HG03520 (cell line): ENCODE measurements around the gene PAK6.

Experiments used
- ATAC-seq: cut with Tn5 transposase; IDR thresholded peaks from one replicate; pipeline ENCODE4 v1.9.1; 2021; ENCODE audit warnings: mild to moderate bottlenecking, moderate library complexity; ENCODE audit not compliant: unreplicated experiment

Gene PAK6

DNA sequence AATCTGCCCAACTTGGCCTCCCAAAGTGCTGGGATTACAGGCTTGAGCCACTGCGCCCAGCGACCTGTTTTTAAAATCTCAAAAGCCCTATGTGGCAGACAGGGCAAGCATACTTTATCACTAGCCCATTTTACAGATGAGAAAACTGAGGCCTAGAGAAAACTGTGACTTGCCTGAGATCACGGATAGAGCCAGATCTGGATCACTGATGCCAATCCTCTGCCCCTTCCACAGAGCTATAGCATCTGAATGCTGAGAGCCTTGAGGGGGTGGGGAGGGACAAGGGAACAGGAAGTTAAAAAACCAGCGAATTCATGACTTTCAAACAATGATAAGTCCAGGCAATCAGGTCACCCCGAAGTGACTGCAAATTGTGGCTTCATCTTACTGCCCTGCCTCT is 36.7 kb downstream of the PAK6 start:
- no peak for ATAC-seq

- no peak for ATAC-seq
Observed at GRCh38 chr15:40275954-40276353, 37.1 kb downstream of the PAK6 start.

- no peak for ATAC-seq
Observed at GRCh38 chr15:40276927-40277326, 38.1 kb downstream of the PAK6 start.

DNA sequence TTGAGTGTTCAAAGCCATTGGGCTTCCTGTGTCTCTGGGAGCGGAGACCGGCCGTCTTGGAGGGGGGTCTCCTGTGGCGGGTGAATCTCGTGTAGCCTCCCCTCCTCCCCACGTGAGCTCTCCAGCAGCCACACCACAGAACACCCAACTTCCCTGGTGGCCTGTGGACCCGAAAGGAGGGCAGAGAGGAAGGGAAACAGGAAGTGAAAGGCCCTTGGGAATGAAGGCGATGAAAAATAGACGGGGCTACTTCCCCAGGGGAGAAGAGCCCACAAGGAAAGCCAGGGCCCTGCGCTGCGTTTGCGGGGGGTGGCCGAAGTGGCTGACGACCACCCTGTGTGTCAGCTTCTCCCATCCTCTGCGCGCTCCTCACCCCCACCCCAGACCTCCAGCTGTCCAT is 38.6 kb downstream of the PAK6 start:
- no peak for ATAC-seq

GRCh38 chr15:40278026-40278425 is 39.2 kb downstream of the PAK6 start:
- no peak for ATAC-seq

DNA sequence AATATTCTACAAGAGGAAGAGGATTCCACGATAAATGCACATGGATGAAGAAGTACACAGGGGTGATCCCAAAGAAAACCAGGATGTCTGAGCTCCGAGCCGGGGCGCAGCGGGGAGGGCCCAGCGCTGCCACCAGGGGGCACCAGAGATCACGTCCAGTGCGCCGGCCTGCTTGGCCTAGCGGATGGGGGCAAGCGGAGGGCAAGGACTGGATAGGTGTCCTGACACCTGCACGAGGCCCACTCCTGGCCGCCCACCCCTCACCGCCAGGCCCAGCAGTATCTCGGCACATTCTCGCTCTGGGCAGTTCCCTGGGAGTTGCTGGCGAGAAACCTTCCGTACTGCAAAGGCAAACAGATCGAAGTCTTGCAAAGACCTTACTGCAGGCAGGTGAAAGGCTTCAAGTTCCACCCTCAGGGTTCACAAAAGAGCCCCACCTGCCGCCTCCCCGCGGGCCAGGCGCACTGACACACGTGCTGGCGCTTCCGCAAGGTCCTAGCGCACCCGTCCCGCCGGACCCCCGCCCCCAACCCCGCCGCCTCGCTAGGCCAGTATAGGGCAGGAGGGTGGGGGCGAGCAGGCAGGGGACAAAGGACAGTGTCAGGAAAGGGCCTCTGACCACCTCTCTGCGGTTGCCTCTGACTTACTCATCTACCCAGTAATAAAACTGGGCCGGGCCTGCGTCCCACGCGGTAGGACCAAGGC is 40.7 kb downstream of the PAK6 start:
- no peak for ATAC-seq

DNA sequence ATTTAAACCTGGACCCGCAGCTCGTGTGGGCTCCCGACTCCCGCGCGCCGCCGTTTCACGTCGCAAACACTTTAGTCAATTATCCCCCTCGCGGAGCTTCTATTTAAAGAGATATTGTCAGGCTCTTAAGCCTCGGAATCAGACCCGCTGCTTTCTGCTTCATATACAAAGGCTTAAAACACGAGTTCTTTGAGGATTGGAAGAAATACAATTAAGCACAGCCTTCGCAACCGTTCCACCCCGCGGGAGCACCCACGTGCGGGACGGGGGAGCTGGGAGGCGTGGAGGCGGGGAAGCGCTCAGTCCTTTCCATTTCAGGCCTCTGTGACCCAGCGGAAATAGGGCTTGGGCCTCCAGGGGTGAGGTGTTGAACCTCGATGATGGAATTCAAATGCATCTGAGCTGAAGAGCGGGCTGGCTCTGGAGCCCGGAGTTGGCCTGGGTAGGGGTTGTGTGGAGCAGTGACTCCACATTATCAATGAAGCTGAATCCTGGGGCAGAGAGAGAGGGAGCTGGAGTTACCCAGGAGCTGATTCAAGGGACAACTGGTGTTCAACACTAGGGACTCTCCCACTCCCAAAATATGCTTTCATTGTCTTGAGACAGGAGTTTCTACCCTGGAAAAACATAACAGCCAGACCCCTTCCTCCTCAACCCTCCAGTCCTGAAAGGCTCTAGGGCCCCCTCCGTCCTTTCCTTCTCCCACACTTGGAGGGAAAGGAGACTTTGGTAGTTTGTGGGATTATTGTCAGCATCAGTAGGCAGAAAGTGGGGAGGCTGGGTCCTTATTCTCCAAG is 41.6 kb downstream of the PAK6 start:
- ATAC-seq = no peak

GRCh38 chr15:40281057-40281800 is 42.4 kb downstream of the PAK6 start:
- no peak for ATAC-seq

DNA sequence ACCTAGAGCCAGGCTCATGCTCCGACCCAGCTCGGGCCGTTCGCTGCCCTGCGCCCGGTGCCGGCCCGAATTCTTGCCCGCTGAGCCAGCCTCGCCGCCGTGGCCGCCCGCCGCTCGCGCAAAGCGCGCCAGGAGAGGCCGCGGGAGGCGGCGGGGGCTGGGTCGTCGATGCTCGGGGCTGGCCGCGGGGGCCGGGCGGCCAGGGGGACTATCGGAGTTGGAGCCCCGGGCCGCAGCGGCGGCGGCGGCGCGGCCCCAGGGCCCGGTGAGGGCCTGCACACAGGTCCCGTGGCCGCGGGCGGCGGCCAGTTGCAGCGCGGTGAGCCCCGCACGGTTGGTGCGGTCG is 42.9 kb downstream of the PAK6 start:
- no peak for ATAC-seq

GRCh38 chr15:40282147-40282868 is 43.4 kb downstream of the PAK6 start:
- no peak for ATAC-seq

GRCh38 chr15:40282869-40283614 is 44.2 kb downstream of the PAK6 start, which contains the start of gene ANKRD63:
Gene ANKRD63, minus strand, starts transcription at chr15:40283064. Its CDS starts 478 bp downstream, at chr15:40282586.
- ATAC-seq = no peak

GRCh38 chr15:40283615-40284300 is 44.9 kb downstream of the PAK6 start:
- no peak for ATAC-seq

DNA sequence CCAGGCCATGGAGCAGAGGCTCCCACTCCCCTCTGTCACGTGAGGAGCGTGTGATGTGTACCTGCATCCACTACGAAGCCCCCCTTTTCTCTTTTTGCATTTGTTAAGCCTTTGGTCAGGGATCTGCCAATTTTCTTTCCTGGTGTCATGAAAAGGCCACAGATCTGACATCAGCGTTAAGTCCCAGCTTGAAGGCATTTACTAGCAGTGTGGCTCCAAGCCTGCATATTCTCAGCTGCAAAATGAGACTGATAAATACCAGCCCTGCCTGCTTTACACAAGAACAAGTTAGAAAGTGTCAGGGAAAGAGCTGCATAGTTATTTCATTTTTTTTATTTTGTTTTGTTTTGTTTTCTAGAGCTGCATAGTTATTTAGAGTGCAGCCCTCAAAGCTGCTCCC is 46.3 kb downstream of the PAK6 start:
- no peak for ATAC-seq

GRCh38 chr15:40285554-40286011 is 46.7 kb downstream of the PAK6 start:
- ATAC-seq = no peak

- ATAC-seq = no peak
Observed at GRCh38 chr15:40286061-40286532, 47.2 kb downstream of the PAK6 start.

- no peak for ATAC-seq
Observed at GRCh38 chr15:40286794-40287193, 47.9 kb downstream of the PAK6 start.

DNA sequence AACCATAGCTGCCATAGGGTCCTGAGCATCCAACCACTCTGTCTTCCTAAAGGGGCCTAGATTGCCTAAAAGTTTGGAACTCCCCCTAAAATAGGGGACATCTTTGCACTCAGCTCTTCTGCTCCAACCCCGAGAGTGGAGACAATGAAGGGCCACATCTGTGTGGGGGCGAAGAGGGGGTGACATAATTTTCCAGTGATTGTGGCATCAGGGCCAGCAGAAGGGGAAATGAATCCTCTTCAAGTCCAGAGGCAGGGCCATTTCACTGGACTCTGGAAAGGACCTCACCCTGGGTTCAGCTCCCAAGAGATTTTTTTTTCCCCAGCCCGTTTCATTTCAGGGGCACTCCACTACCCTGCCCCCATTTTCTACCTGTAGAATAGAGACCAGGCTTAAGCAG is 48.6 kb downstream of the PAK6 start:
- no peak for ATAC-seq

DNA sequence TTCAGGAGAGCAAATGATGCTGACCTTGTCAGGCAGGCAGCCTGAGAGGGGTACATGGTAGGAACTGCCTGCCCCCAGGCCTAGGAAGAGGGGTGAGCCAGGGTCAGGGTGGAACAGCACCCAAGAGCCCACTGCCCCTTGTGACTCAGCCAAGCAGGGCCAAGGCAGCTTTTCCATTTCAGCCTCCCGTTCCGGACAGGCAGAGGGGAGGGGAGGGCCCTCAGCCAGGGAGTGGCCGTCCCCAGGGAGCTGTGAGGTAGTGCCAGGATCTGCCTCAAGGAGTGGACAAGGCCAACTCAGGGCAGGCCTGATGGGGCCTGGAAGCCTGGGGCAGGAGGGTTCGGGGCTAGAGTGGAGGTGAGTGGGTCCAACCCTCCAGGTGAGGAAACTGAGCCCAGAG is 49.1 kb downstream of the PAK6 start:
- ATAC-seq = no peak

DNA sequence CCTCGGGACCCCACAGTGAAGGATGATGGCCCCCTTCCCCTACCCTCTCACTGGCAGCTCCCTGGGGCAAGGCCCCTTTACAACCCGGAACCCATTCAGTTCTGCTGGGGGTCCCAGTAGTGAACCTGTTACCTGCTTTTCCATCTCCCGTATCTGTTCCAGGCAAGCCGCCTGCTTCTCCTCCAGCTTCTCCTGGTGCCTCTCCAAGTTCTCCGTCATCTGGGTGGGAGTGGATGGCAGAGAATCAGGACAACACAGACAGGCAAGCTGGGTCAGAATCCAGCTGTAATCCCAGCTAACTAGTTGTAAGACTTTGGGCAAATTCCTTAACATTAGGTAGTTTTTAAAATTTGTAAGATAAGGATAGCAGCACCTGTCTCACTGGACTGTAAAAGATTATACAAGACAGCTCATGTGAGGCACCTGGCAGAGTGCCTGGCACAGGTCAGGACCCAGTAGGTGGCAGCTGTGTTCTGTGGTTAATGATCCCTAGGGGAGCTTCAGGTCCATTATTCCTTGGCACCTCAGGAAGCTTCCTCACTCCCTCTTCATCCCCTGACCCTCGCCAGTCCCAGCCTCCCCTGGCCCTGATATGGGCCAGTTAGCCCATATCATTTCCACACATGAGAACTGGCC is 50.4 kb downstream of the PAK6 start:
- ATAC-seq = no peak
